CD4-positive, alpha-beta T cell treated with Interleukin-15 for 1 hour (primary cell): ENCODE results near the gene RHOT1.
"Not testable (repeated sequence)": the region's sequence is repeated elsewhere in the genome, so short reads cannot be mapped to it uniquely, and the experiment has no call there.

Experiments
- DNase-seq: peaks from one replicate; pipeline ENCODE4 v3.0.0-alpha.2; 2020

Gene RHOT1

GRCh38 chr17:32160526-32160925 is 18.2 kb downstream of the RHOT1 start:
- no peak for DNase-seq

GRCh38 chr17:32161029-32161428 is 18.7 kb downstream of the RHOT1 start:
- no peak for DNase-seq

- no peak for DNase-seq
Measured at GRCh38 chr17:32161506-32162365, 19.4 kb downstream of the RHOT1 start.

GRCh38 chr17:32174889-32175288 is 32.6 kb downstream of the RHOT1 start:
- no peak for DNase-seq

GRCh38 chr17:32178679-32179078 is 36.4 kb downstream of the RHOT1 start:
- DNase-seq = not testable (repeated sequence)

- not testable (repeated sequence) for DNase-seq
Measured at GRCh38 chr17:32179103-32179502, 36.8 kb downstream of the RHOT1 start.

GRCh38 chr17:32179526-32179925 is 37.2 kb downstream of the RHOT1 start:
- not testable (repeated sequence) for DNase-seq

GRCh38 chr17:32180262-32180661 is 38.0 kb downstream of the RHOT1 start:
- not testable (repeated sequence) for DNase-seq

GRCh38 chr17:32185875-32186274 is 43.6 kb downstream of the RHOT1 start:
- DNase-seq = no peak

- no peak for DNase-seq
Measured at GRCh38 chr17:32187271-32187670, 45.0 kb downstream of the RHOT1 start.

- DNase-seq = no peak
Measured at GRCh38 chr17:32189343-32189742, 47.0 kb downstream of the RHOT1 start.

GRCh38 chr17:32191306-32191705 is 49.0 kb downstream of the RHOT1 start:
- DNase-seq = no peak

- no peak for DNase-seq
Measured at GRCh38 chr17:32192379-32192778, 50.1 kb downstream of the RHOT1 start.

- no peak for DNase-seq
Measured at GRCh38 chr17:32197987-32198386, 55.7 kb downstream of the RHOT1 start.

GRCh38 chr17:32206861-32207260 is 64.6 kb downstream of the RHOT1 start:
- no peak for DNase-seq

- no peak for DNase-seq
Measured at GRCh38 chr17:32208436-32208835, 66.1 kb downstream of the RHOT1 start.

- DNase-seq = no peak
Measured at GRCh38 chr17:32209608-32210007, 67.3 kb downstream of the RHOT1 start.

GRCh38 chr17:32211671-32212070 is 69.4 kb downstream of the RHOT1 start:
- no peak for DNase-seq

- no peak for DNase-seq
Measured at GRCh38 chr17:32215696-32216095, 73.4 kb downstream of the RHOT1 start.

GRCh38 chr17:32222621-32223020 is 80.3 kb downstream of the RHOT1 start:
- DNase-seq = no peak

GRCh38 chr17:32223703-32224102 is 81.4 kb downstream of the RHOT1 start:
- no peak for DNase-seq

GRCh38 chr17:32226886-32227285 is 84.6 kb downstream of the RHOT1 start:
- DNase-seq = no peak

- no peak for DNase-seq
Measured at GRCh38 chr17:32227910-32228309, 85.6 kb downstream of the RHOT1 start.

GRCh38 chr17:32235588-32235987 is 93.3 kb downstream of the RHOT1 start:
- DNase-seq = no peak

GRCh38 chr17:32239456-32239855 is 97.2 kb downstream of the RHOT1 start:
- no peak for DNase-seq
